Panc1 (cell line): ENCODE measurements around the gene THSD7A. TPM values are rescaled to one million over a fixed set of nuclear protein-coding genes. Genes with fewer than 3 reads are reported as not detected.

Source experiments
- ATAC-seq: fragments of 200-7000 bp; cut with Tn5 transposase; 2 replicates; pipeline ENCODE4 v1.9.1; 2020; ENCODE audit warnings: mild to moderate bottlenecking, moderate library complexity
- BruUV-seq: library from RNA; stranded (reverse); fragments of 400-500 nt; replicated peaks from 2 replicates; lab custom pipeline; 2021; lab: Mats Ljungman, UMichigan
- CTCF ChIA-PET: fragments of 300-600 bp; sonication (Branson Sonifier 250); formaldehyde crosslinking; loops from one replicate; lab custom pipeline; 2022; ENCODE audit warnings: antibody characterized with exemption; lab: Charles Lee
- POLR2A ChIA-PET: fragments of 300-600 bp; sonication (Branson Sonifier 250); formaldehyde crosslinking; loops from one replicate; lab custom pipeline; 2022; ENCODE audit warnings: antibody characterized with exemption; lab: Charles Lee
- DNase-seq: peaks from one replicate; pipeline ENCODE4 v3.0.0-alpha.2; 2010; ENCODE audit warnings: low read depth, low spot score
- H3K27ac ChIP-seq: 2 replicates; pipeline ENCODE4 v1.5.1; 2011; ENCODE audit warnings: mild to moderate bottlenecking, low read length, inconsistent platforms
- H3K27me3 ChIP-seq: fragments of 200-500 bp; sonication (Bioruptor generic); 2 replicates; pipeline ENCODE4 v1.6.0; 2014; ENCODE audit warnings: low read length, inconsistent platforms; ENCODE audit not compliant: control insufficient read depth, insufficient read depth
- H3K36me3 ChIP-seq: fragments of 200-500 bp; sonication (Bioruptor generic); 2 replicates; pipeline ENCODE4 v1.5.1; 2014; ENCODE audit warnings: inconsistent platforms, mild to moderate bottlenecking, low read length, moderate library complexity; ENCODE audit not compliant: control insufficient read depth, insufficient read depth
- H3K4me1 ChIP-seq: 2 replicates; pipeline ENCODE4 v1.5.1; 2011; ENCODE audit warnings: inconsistent platforms, mild to moderate bottlenecking, low read length, moderate library complexity; ENCODE audit not compliant: control insufficient read depth, insufficient read depth
- H3K4me3 ChIP-seq, 2 experiments: 2 replicates each; pipeline ENCODE4 v1.5.1; 2011 to 2012; ENCODE audit warnings: low read depth in 2 of 2, low read length in 2 of 2, mild to moderate bottlenecking in 2 of 2, inconsistent platforms in 1 of 2, moderate library complexity in 1 of 2
- H3K9me3 ChIP-seq: fragments of 200-500 bp; sonication (Bioruptor generic); 2 replicates; pipeline ENCODE4 v1.5.1; 2014; ENCODE audit warnings: low read depth, mild to moderate bottlenecking, inconsistent platforms, low read length, moderate library complexity; ENCODE audit not compliant: control insufficient read depth, insufficient read depth
- TCF7L2 ChIP-seq: IDR thresholded peaks from 2 replicates; pipeline ENCODE4 v1.6.1; 2011; ENCODE audit warnings: mild to moderate bottlenecking, low read depth, low read length, inconsistent platforms
- in situ Hi-C: cut with HindIII; loops from 2 replicates; pipeline ENCODE4 v1.10.0; 2016; ENCODE audit warnings: low sequenced_read_pairs, low pct_unique_long_range_greater_than_20kb
- intact Hi-C: fragments of 100-400 bp; cut with micrococcal nuclease; formaldehyde crosslinking; loops from one replicate; pipeline ENCODE4 v1.10.0; 2022; ENCODE audit not compliant: unreplicated experiment
- total RNA-seq: library from RNA; stranded (reverse); gene quantifications from one replicate; pipeline ENCODE4 v1.2.1, GENCODE V29; 2021; ENCODE audit not compliant: unreplicated experiment
- TF ChIP-seq, protein P1 (sequence below): fragments of 450-650 bp; IDR thresholded peaks from 2 replicates; pipeline ENCODE4 v1.5.1; 2017; ENCODE audit warnings: mild to moderate bottlenecking

The THSD7A gene
- total RNA-seq, 1 experiment from 2014 or later, result 38.6 TPM

DNA sequence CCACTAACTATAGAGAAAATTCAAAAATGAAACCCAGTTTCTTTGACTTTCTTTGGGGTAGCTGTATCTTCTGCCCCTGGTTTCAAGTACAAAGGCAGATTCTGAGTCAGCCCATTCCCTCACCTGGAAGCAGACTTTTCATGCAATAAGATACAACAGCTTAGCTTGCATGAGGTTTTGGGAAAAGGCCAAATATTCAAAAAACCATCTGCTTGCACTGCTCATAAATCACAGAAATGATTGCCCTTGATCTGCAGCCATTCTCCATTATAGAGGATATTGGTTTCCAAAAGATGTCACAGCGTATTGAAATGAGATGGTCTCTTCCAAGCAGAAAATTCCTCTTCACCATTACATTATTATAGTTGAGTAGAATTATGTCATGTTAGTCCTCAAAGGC is 504.4 kb downstream of the THSD7A start:
- DNase-seq (no peak), ATAC-seq (no peak)
- Histone ChIP-seq H3K36me3 (no peaks in the 10 kb centered on the region), H3K27ac (no peak overlapping the region), H3K4me1 (no peaks in the 10 kb centered on the region), H3K27me3 (peaks cover 8% of the 10 kb centered on the region), H3K9me3 (no peaks in the 10 kb centered on the region), H3K4me3 (no peak overlapping the region)
- ChIA-PET POLR2A (no interaction called here), CTCF (no interaction called here)
- no TSS peak for BruUV-seq
- intact Hi-C loops, result no loop called here
- in situ Hi-C loops, result no loop called here
- TF ChIP-seq, protein P1, sequence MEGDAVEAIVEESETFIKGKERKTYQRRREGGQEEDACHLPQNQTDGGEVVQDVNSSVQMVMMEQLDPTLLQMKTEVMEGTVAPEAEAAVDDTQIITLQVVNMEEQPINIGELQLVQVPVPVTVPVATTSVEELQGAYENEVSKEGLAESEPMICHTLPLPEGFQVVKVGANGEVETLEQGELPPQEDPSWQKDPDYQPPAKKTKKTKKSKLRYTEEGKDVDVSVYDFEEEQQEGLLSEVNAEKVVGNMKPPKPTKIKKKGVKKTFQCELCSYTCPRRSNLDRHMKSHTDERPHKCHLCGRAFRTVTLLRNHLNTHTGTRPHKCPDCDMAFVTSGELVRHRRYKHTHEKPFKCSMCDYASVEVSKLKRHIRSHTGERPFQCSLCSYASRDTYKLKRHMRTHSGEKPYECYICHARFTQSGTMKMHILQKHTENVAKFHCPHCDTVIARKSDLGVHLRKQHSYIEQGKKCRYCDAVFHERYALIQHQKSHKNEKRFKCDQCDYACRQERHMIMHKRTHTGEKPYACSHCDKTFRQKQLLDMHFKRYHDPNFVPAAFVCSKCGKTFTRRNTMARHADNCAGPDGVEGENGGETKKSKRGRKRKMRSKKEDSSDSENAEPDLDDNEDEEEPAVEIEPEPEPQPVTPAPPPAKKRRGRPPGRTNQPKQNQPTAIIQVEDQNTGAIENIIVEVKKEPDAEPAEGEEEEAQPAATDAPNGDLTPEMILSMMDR, result no peak
- no peak for TF ChIP-seq TCF7L2
